Esophagus muscularis mucosa (tissue), 4 donors: Measurements from ENCODE around the gene RAD51B. TPM values are rescaled to one million over a fixed set of nuclear protein-coding genes. Genes with fewer than 3 reads are reported as not detected.

Experiments
- DNase-seq: peaks from one replicate; pipeline ENCODE4 v3.0.0-alpha.2; 2017; ENCODE audit errors: extremely low spot score
- H3K27ac ChIP-seq, 4 donors: fragments of 200-600 bp; sonication (generic); replicated peaks in 1 of 4; 1 replicate in 3 of 4; 2 replicates in 1 of 4; pipeline ENCODE4 v1.5.1; 2016 to 2019; ENCODE audit warnings: mild to moderate bottlenecking in 1 of 4
- H3K27me3 ChIP-seq, 4 donors: fragments of 200-600 bp; sonication (generic); one replicate each; pipeline versions ENCODE4 v1.5.1 to v1.6.0; 2016 to 2019
- H3K36me3 ChIP-seq, 4 donors: fragments of 200-600 bp; sonication (generic); one replicate each; pipeline ENCODE4 v1.5.1; 2016 to 2019
- H3K4me1 ChIP-seq, 4 donors: fragments of 200-600 bp; sonication (generic); one replicate each; pipeline ENCODE4 v1.5.1; 2016 to 2019
- H3K4me3 ChIP-seq, 4 donors: fragments of 200-600 bp; sonication (generic); 1 replicate in 2 of 4; 2 replicates in 2 of 4; pipeline ENCODE4 v1.5.1; 2016 to 2019; ENCODE audit warnings: mild to moderate bottlenecking in 4 of 4, moderate library complexity in 1 of 4
- H3K9me3 ChIP-seq, 4 donors: fragments of 200-600 bp; sonication (generic); 1 replicate in 3 of 4; 2 replicates in 1 of 4; pipeline ENCODE4 v1.5.1; 2016 to 2019
- EP300 ChIP-seq: sonication (generic); formaldehyde crosslinking; IDR thresholded peaks from one replicate; pipeline ENCODE4 v1.6.1; 2017; ENCODE audit warnings: antibody characterized with exemption
- POLR2A ChIP-seq: fragments of 450-650 bp; IDR thresholded peaks from one replicate; pipeline ENCODE4 v1.6.1; 2017; ENCODE audit warnings: antibody characterized with exemption, moderate library complexity, mild to moderate bottlenecking, low read depth
- POLR2AphosphoS5 ChIP-seq, 2 donors: sonication (generic); formaldehyde crosslinking; IDR thresholded peaks; one replicate each; pipeline ENCODE4 v1.6.1; 2017; ENCODE audit warnings: antibody characterized with exemption in 2 of 2
- WGBS: methylation state at CpG from one replicate; pipeline ENCODE4 v1.1.5; 2018; 5-methylcytosine and 5-hydroxymethylcytosine counted together
- intact Hi-C: fragments of 100-400 bp; cut with DNase I; formaldehyde crosslinking; loops from one replicate; pipeline ENCODE4 v1.15.1; 2023
- total RNA-seq, 4 donors: library from RNA; depleted of rRNA; stranded (reverse); fragments of >200 nt; gene quantifications; one replicate each; pipeline versions ENCODE4 v1.1.0 to v1.2.1, GENCODE V29; 2016
- TF ChIP-seq, protein P1 (sequence below), 3 experiments: fragments of 200-600 bp in 2 of 3; fragments of 450-650 bp in 1 of 3; sonication (generic) in 2 of 3; IDR thresholded peaks; one replicate each; pipeline ENCODE4 v1.5.1; 2017 to 2019; ENCODE audit warnings: antibody characterized with exemption in 3 of 3, mild to moderate bottlenecking in 2 of 3, moderate library complexity in 1 of 3

The RAD51B gene
- total RNA-seq, 4 donors from 2014 or later = 2.8 to 11.1 (median 5.1) TPM

DNA sequence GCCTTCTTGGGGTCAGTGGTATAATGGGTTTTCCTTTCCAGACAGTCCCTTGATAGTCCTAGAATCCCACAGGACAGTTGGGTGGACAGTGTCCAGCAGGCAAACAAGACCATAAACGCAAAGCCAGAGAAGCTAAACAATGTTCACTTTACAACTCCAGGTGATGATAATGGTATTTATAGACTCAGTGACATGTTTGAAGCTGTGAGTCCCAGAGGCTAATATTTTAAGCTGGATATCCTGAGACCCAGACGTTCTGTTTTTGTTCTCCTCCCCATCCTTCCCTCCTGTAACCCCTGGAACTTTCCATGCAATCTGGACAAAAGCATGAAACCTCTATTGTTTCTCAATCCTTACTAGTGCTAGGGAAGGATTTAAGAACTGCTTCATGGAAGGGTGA, 852.3 kb downstream of the RAD51B start:
- Histone ChIP-seq H3K4me1 (peaks cover 45 to 74% (median 65%) of the 10 kb centered on the region in 4 donors), H3K9me3 (no peaks in the 10 kb centered on the region), H3K4me3 (no peak overlapping the region), H3K27ac (peak overlapping the region; percentile 78 to 89 (median 87)), H3K27me3 (no peaks in the 10 kb centered on the region), H3K36me3 (no peaks in the 10 kb centered on the region)
- TF ChIP-seq EP300 (peak; percentile 90), POLR2AphosphoS5 (IDR thresholded peaks at IDR 0.05) (peak; percentile 69 to 75), POLR2A (no peak)
- TF ChIP-seq, protein P1, sequence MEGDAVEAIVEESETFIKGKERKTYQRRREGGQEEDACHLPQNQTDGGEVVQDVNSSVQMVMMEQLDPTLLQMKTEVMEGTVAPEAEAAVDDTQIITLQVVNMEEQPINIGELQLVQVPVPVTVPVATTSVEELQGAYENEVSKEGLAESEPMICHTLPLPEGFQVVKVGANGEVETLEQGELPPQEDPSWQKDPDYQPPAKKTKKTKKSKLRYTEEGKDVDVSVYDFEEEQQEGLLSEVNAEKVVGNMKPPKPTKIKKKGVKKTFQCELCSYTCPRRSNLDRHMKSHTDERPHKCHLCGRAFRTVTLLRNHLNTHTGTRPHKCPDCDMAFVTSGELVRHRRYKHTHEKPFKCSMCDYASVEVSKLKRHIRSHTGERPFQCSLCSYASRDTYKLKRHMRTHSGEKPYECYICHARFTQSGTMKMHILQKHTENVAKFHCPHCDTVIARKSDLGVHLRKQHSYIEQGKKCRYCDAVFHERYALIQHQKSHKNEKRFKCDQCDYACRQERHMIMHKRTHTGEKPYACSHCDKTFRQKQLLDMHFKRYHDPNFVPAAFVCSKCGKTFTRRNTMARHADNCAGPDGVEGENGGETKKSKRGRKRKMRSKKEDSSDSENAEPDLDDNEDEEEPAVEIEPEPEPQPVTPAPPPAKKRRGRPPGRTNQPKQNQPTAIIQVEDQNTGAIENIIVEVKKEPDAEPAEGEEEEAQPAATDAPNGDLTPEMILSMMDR (IDR thresholded peaks at IDR 0.05) = no peak
- no peak for DNase-seq
- 27% methylated on average over 2 of the region's 2 CpGs for WGBS
- intact Hi-C loops = no loop called here

DNA sequence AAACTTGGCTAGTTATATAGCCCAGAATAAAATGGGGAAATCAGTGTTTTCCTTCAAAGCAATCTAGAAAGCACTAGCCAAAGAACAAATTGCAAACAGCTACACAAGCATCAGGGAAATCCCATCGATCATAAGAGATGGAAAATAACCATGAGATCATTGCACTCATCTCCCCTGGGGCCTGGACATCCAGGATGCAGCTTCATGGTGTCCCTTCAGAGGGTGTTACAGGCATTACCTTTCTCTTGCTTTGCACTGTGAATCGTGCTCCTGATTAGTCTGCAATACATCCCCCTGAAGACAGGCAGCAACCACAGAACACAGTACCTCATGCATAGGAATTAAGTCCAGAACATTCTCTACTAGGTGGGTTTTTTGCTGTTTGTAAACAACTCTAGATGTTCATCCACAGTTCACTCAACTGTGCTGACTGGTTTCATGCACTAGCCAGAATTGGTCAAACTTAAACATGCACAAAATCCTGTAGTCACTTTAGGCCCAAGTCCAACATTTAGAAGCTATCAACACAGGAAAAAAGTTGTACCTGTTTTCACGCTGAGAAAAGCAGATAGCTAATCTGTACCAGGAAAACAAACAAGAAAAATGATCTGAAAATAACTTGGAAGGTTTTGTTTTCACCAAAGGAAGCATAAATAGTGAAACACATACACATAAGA, 853.2 kb downstream of the RAD51B start:
- Histone ChIP-seq H3K36me3 (no peaks in the 10 kb centered on the region), H3K27ac (peak overlapping the region; percentile 78 to 89 (median 87)), H3K9me3 (no peaks in the 10 kb centered on the region), H3K4me1 (peaks cover 42 to 66% (median 57%) of the 10 kb centered on the region in 4 donors), H3K27me3 (no peaks in the 10 kb centered on the region), H3K4me3 (no peak overlapping the region)
- 48% methylated on average over 3 of the region's 3 CpGs for WGBS
- no peak for DNase-seq
- intact Hi-C loops = no loop called here
- TF ChIP-seq, protein P1 (IDR thresholded peaks at IDR 0.05) = peak in 1 of 3 experiments; percentile 7
- no peak for TF ChIP-seq POLR2A

DNA sequence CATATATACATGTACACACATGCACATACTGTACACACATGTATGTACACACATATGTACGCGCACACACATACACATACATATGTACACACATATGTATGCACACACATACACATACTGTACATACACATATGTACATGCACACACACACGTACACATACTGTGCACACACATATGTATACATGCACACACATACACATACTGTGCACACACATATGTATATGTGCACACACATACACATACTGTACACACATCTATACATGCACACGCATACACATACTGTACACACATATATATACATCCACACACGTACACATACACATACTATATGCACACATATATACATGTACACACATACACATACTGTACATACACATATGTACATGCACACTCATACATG, 853.9 kb downstream of the RAD51B start:
- WGBS = 78% methylated on average over 5 of the region's 5 CpGs
- no peak overlapping the region for H3K27ac ChIP-seq
- H3K36me3 ChIP-seq = no peaks in the 10 kb centered on the region
- no peak for DNase-seq
- H3K9me3 ChIP-seq = no peaks in the 10 kb centered on the region
- H3K4me1 ChIP-seq = peaks cover 42 to 58% (median 50%) of the 10 kb centered on the region in 4 donors
- no peak for TF ChIP-seq EP300
- no peaks in the 10 kb centered on the region for H3K27me3 ChIP-seq
- intact Hi-C loops = no loop called here
- H3K4me3 ChIP-seq = no peak overlapping the region

DNA sequence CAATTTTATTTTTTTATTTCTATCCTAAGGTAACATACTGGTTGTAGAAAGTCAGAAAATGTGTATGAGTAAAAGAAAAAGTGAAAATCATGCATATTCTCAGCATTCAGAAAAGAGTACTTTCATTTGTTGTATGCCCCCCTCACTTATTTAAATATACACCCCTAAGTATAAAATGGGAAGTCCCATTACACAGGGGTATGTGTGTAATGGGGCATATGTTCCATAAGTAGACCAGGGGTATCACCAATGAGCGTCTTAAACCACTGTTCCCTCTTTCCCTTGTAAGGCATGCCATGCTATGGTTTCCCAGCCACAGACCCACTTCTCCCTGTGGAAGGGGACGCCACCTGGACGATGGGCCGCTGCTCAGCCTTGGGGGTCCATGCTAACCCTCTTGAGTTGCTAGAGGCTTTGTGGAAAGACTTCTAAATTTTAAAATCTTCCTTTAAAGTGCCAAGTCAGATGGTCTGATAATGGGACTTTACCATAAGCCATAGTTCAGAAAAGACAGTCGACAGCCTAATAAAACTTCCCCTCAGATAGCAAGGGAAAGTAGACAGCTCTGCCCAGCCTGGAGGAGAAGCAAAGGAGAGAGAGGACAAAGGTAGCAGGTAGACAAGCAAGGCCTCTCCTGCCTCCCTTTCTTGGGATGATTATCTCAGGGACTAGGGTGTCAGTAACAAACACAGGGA, 855.1 kb downstream of the RAD51B start:
- intact Hi-C loops = no loop called here
- 97% methylated on average over 5 of the region's 5 CpGs for WGBS
- no peaks in the 10 kb centered on the region for H3K36me3 ChIP-seq
- H3K4me1 ChIP-seq = peaks cover 34 to 46% (median 37%) of the 10 kb centered on the region in 4 donors
- no peak for DNase-seq
- TF ChIP-seq POLR2AphosphoS5 (IDR thresholded peaks at IDR 0.05) (no peak), EP300 (no peak), POLR2A (no peak)
- TF ChIP-seq, protein P1 (IDR thresholded peaks at IDR 0.05) = no peak
- peak overlapping the region in 2 of 4 donors; percentile 22 to 38 for H3K27ac ChIP-seq
- H3K9me3 ChIP-seq = no peaks in the 10 kb centered on the region
- H3K4me3 ChIP-seq = no peak overlapping the region
- H3K27me3 ChIP-seq = no peaks in the 10 kb centered on the region

DNA sequence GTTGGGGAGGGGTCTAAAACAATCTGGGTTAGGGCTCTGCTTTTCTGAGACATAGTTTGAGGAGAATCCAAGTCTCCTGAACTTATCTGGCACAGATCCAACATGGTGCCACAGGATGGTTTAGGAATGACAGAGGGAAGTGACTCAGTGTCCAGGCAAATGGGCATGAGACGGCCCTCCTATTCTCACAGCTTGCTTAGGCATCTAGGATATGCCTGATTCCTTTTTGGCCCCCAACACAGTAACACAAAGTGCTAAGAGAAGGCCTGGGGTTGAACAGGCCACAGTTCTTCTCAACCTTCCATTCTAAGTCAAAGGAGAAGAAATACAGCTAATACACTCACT, 855.6 kb downstream of the RAD51B start:
- H3K27me3 ChIP-seq = no peaks in the 10 kb centered on the region
- peaks cover 30 to 44% (median 34%) of the 10 kb centered on the region in 4 donors for H3K4me1 ChIP-seq
- H3K27ac ChIP-seq = peak overlapping the region in 1 of 4 donors; percentile 38
- no peak overlapping the region for H3K4me3 ChIP-seq
- H3K9me3 ChIP-seq = no peaks in the 10 kb centered on the region
- no peaks in the 10 kb centered on the region for H3K36me3 ChIP-seq
- DNase-seq = no peak
- WGBS = 78% methylated on average over 1 of the region's 1 CpG
- intact Hi-C loops = no loop called here
- TF ChIP-seq POLR2A = no peak
- TF ChIP-seq, protein P1 (IDR thresholded peaks at IDR 0.05) = no peak
- no peak for TF ChIP-seq POLR2AphosphoS5 (IDR thresholded peaks at IDR 0.05)
